ENCODE results near the gene BRD3.

BRD3 gene

GRCh38 chr9:134041649-134041962, 26.2 kb downstream of the BRD3 start:
- Histone ChIP-seq H3K4me1 (ENCODE audit: control insufficient read depth in 1 of 2, insufficient read depth in 1 of 2, low read depth in 1 of 2, low read length in 1 of 2) (no peaks in the 10 kb centered on the region), H3K27me3 (no peaks in the 10 kb centered on the region), H3K4me3 (ENCODE audit: low read depth in 1 of 2, low read length in 1 of 2) (no peak overlapping the region), H3K27ac (no peak overlapping the region), H3K9me3 (no peaks in the 10 kb centered on the region), H3K36me3 (peaks cover 81% of the 10 kb centered on the region)
- no peak for TF ChIP-seq CTCF (IDR thresholded peaks at IDR 0.05)

GRCh38 chr9:134040781-134041648, 26.8 kb downstream of the BRD3 start:
- no peak overlapping the region for H3K4me3 ChIP-seq (ENCODE audit: low read depth in 1 of 2, low read length in 1 of 2)
- no peaks in the 10 kb centered on the region for H3K27me3 ChIP-seq
- no peaks in the 10 kb centered on the region for H3K4me1 ChIP-seq (ENCODE audit: control insufficient read depth in 1 of 2, insufficient read depth in 1 of 2, low read depth in 1 of 2, low read length in 1 of 2)
- H3K27ac ChIP-seq, result no peak overlapping the region
- TF ChIP-seq CTCF (IDR thresholded peaks at IDR 0.05), result no peak
- H3K9me3 ChIP-seq, result no peaks in the 10 kb centered on the region
- H3K36me3 ChIP-seq, result peaks cover 81% of the 10 kb centered on the region

GRCh38 chr9:134040176-134040565, 27.7 kb downstream of the BRD3 start:
- Histone ChIP-seq H3K9me3 (no peaks in the 10 kb centered on the region), H3K36me3 (peaks cover 81% of the 10 kb centered on the region), H3K27me3 (no peaks in the 10 kb centered on the region), H3K27ac (no peak overlapping the region), H3K4me1 (ENCODE audit: control insufficient read depth in 1 of 2, insufficient read depth in 1 of 2, low read depth in 1 of 2, low read length in 1 of 2) (no peaks in the 10 kb centered on the region), H3K4me3 (ENCODE audit: low read depth in 1 of 2, low read length in 1 of 2) (no peak overlapping the region)
- TF ChIP-seq CTCF (IDR thresholded peaks at IDR 0.05), result no peak

- Histone ChIP-seq H3K27ac (no peak overlapping the region), H3K4me1 (ENCODE audit: control insufficient read depth in 1 of 2, insufficient read depth in 1 of 2, low read depth in 1 of 2, low read length in 1 of 2) (no peaks in the 10 kb centered on the region), H3K4me3 (ENCODE audit: low read depth in 1 of 2, low read length in 1 of 2) (no peak overlapping the region), H3K27me3 (no peaks in the 10 kb centered on the region), H3K9me3 (no peaks in the 10 kb centered on the region), H3K36me3 (peaks cover 81% of the 10 kb centered on the region)
- TF ChIP-seq CTCF (IDR thresholded peaks at IDR 0.05), result no peak
Measured at GRCh38 chr9:134039386-134040175, 28.2 kb downstream of the BRD3 start.

GRCh38 chr9:134037641-134038040, 30.2 kb downstream of the BRD3 start:
- no peaks in the 10 kb centered on the region for H3K27me3 ChIP-seq
- no peak overlapping the region for H3K4me3 ChIP-seq (ENCODE audit: low read depth in 1 of 2, low read length in 1 of 2)
- H3K4me1 ChIP-seq (ENCODE audit: control insufficient read depth in 1 of 2, insufficient read depth in 1 of 2, low read depth in 1 of 2, low read length in 1 of 2), result no peaks in the 10 kb centered on the region
- no peak overlapping the region for H3K27ac ChIP-seq
- peaks cover 84% of the 10 kb centered on the region for H3K36me3 ChIP-seq
- H3K9me3 ChIP-seq, result no peaks in the 10 kb centered on the region
- no peak for TF ChIP-seq CTCF (IDR thresholded peaks at IDR 0.05)

Measured in neutrophil (primary cell).